HEK293T (cell line): ENCODE measurements around the gene TNFRSF13B.

Experiments
- FOXA1 ChIP-seq: fragments of 450-650 bp; IDR thresholded peaks from 2 replicates; pipeline ENCODE4 v1.6.1; 2016; ENCODE audit warnings: mild to moderate bottlenecking
- FOXK2 ChIP-seq: fragments of 450-650 bp; IDR thresholded peaks from 2 replicates; pipeline ENCODE4 v1.6.1; 2016; ENCODE audit warnings: mild to moderate bottlenecking
- FOXM1 ChIP-seq: fragments of 450-650 bp; IDR thresholded peaks from 2 replicates; pipeline ENCODE4 v1.6.1; 2017; ENCODE audit warnings: mild to moderate bottlenecking, borderline replicate concordance
- HDGF ChIP-seq: fragments of 450-650 bp; IDR thresholded peaks from 2 replicates; pipeline ENCODE4 v1.6.1; 2017; ENCODE audit warnings: antibody characterized with exemption, borderline replicate concordance
- LEF1 ChIP-seq: fragments of 450-650 bp; IDR thresholded peaks from 2 replicates; pipeline ENCODE4 v1.6.1; 2017; ENCODE audit warnings: mild to moderate bottlenecking, borderline replicate concordance
- NFRKB ChIP-seq: fragments of 450-650 bp; IDR thresholded peaks from 2 replicates; pipeline ENCODE4 v1.6.1; 2016; ENCODE audit warnings: mild to moderate bottlenecking, moderate library complexity
- SP1 ChIP-seq: fragments of 450-650 bp; IDR thresholded peaks from 2 replicates; pipeline ENCODE4 v1.6.1; 2017
- SUZ12 ChIP-seq: fragments of 450-650 bp; IDR thresholded peaks from 2 replicates; pipeline ENCODE4 v1.6.1; 2016; ENCODE audit warnings: mild to moderate bottlenecking
- TARDBP ChIP-seq: fragments of 450-650 bp; IDR thresholded peaks from 2 replicates; pipeline ENCODE4 v1.6.1; 2016
- ZNF384 ChIP-seq: fragments of 450-650 bp; IDR thresholded peaks from 2 replicates; pipeline ENCODE4 v1.6.1; 2016

GRCh38 chr17:16997514-16998429, 25.9 kb upstream of the TNFRSF13B start:
- TF ChIP-seq NFRKB: no peak
- no peak for TF ChIP-seq SP1
- TF ChIP-seq FOXM1: no peak
- no peak for TF ChIP-seq FOXA1
- no peak for TF ChIP-seq SUZ12
- TF ChIP-seq TARDBP: no peak
- TF ChIP-seq FOXK2: no peak
- no peak for TF ChIP-seq HDGF
- TF ChIP-seq ZNF384: no peak
- TF ChIP-seq LEF1: no peak
